Measurements from ENCODE around the gene SOS2. TPM values are rescaled to one million over a fixed set of nuclear protein-coding genes. Genes with fewer than 3 reads are reported as not detected.

The SOS2 gene
- total RNA-seq, 1 experiment from 2014 or later, result 11.7 TPM

GRCh38 chr14:50191499-50191898 lies 39.9 kb downstream of the SOS2 start (continued):
- no peak for TF ChIP-seq ZNF274 (IDR thresholded peaks at IDR 0.05; ENCODE audit: low read depth, low read length)
- no peak for TF ChIP-seq POLR2A (IDR thresholded peaks at IDR 0.05; ENCODE audit: borderline replicate concordance, extremely low read depth, insufficient read depth, insufficient read length)
- no peak for TF ChIP-seq FOSL1 (IDR thresholded peaks at IDR 0.05; ENCODE audit: low read depth)
- no peak for TF ChIP-seq ZBTB33 (IDR thresholded peaks at IDR 0.05; ENCODE audit: extremely low read depth, insufficient replicate concordance, low read length)
- no peak for TF ChIP-seq SIN3A (IDR thresholded peaks at IDR 0.05; ENCODE audit: low read depth)
- no peak for TF ChIP-seq TCF7L2 (IDR thresholded peaks at IDR 0.05; ENCODE audit: borderline replicate concordance, extremely low read depth, insufficient read depth, insufficient read length)
- no peak for TF ChIP-seq EZH2 (IDR thresholded peaks at IDR 0.05)

- H3K27ac ChIP-seq (ENCODE audit: low read depth, low read length), result no peak overlapping the region
- no peak overlapping the region for H3K4me2 ChIP-seq (ENCODE audit: low read length)
- no TSS peak for BruUV-seq (replicated peaks)
- H3K79me2 ChIP-seq (ENCODE audit: insufficient read depth, low read length), result no peaks in the 10 kb centered on the region
- no peaks in the 10 kb centered on the region for H3K9me3 ChIP-seq (ENCODE audit: control insufficient read depth in 1 of 2, insufficient read depth in 1 of 2, low read depth in 1 of 2, low read length in 2 of 2)
- intact Hi-C loops (cut with micrococcal nuclease), result no loop called here
- POLR2A ChIA-PET, result no interaction called here
- H3K9me2 ChIP-seq (ENCODE audit: insufficient read depth), result no peaks in the 10 kb centered on the region
- TF ChIP-seq CBX3 (IDR thresholded peaks at IDR 0.05; ENCODE audit: low read depth), result no peak
- TF ChIP-seq, protein P1, sequence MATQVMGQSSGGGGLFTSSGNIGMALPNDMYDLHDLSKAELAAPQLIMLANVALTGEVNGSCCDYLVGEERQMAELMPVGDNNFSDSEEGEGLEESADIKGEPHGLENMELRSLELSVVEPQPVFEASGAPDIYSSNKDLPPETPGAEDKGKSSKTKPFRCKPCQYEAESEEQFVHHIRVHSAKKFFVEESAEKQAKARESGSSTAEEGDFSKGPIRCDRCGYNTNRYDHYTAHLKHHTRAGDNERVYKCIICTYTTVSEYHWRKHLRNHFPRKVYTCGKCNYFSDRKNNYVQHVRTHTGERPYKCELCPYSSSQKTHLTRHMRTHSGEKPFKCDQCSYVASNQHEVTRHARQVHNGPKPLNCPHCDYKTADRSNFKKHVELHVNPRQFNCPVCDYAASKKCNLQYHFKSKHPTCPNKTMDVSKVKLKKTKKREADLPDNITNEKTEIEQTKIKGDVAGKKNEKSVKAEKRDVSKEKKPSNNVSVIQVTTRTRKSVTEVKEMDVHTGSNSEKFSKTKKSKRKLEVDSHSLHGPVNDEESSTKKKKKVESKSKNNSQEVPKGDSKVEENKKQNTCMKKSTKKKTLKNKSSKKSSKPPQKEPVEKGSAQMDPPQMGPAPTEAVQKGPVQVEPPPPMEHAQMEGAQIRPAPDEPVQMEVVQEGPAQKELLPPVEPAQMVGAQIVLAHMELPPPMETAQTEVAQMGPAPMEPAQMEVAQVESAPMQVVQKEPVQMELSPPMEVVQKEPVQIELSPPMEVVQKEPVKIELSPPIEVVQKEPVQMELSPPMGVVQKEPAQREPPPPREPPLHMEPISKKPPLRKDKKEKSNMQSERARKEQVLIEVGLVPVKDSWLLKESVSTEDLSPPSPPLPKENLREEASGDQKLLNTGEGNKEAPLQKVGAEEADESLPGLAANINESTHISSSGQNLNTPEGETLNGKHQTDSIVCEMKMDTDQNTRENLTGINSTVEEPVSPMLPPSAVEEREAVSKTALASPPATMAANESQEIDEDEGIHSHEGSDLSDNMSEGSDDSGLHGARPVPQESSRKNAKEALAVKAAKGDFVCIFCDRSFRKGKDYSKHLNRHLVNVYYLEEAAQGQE (IDR thresholded peaks at IDR 0.05; ENCODE audit: low read depth), result no peak
- no peak for TF ChIP-seq EGR1 (IDR thresholded peaks at IDR 0.05; ENCODE audit: low read depth)
- no peak for TF ChIP-seq JUND (IDR thresholded peaks at IDR 0.05)
- TF ChIP-seq TCF7L2 (IDR thresholded peaks at IDR 0.05; ENCODE audit: borderline replicate concordance, extremely low read depth, insufficient read depth, insufficient read length), result no peak
- no peak for TF ChIP-seq ATF3 (IDR thresholded peaks at IDR 0.05)
- no peak for TF ChIP-seq SIN3A (IDR thresholded peaks at IDR 0.05; ENCODE audit: low read depth)
- ATAC-seq (no peak), DNase-seq (ENCODE audit: low read depth, low spot score) (no peak)
- H2AFZ ChIP-seq (ENCODE audit: low read depth, low read length, poor library complexity, severe bottlenecking), result no peak overlapping the region
- H3K4me3 ChIP-seq (replicated peaks in 1 of 2; ENCODE audit: low read depth in 1 of 2, low read length in 2 of 2), result no peak overlapping the region
- RAD21 ChIA-PET (ENCODE audit: low non-redundant PET in 1 of 2, low total read pairs in 2 of 2, uncharacterized antibody in 2 of 2, unreplicated experiment in 2 of 2), result no interaction called here
- CTCF ChIA-PET, result no interaction called here
- H3K9ac ChIP-seq (ENCODE audit: low read length), result no peak overlapping the region
- no peaks in the 10 kb centered on the region for H3K36me3 ChIP-seq (ENCODE audit: control insufficient read depth in 1 of 2, insufficient read depth in 2 of 2, low read length in 2 of 2)
- H3K4me1 ChIP-seq (ENCODE audit: control insufficient read depth in 1 of 2, insufficient read depth in 2 of 2, low read length in 2 of 2), result no peaks in the 10 kb centered on the region
- no peaks in the 10 kb centered on the region for H3K27me3 ChIP-seq (ENCODE audit: insufficient read depth, low read length)
- no peaks in the 10 kb centered on the region for H4K20me1 ChIP-seq (ENCODE audit: insufficient read depth)
These were observed 45.3 kb downstream of the SOS2 start for GRCh38 chr14:50186107-50186506.

Data from HCT116 (cell line).